Fibroblast of villous mesenchyme (primary cell): ENCODE measurements around the gene MICAL2. TPM values are rescaled to one million over a fixed set of nuclear protein-coding genes. Genes with fewer than 3 reads are reported as not detected.

ENCODE experiments used
- DNase-seq: peaks from one replicate; pipeline ENCODE4 v3.0.0-alpha.2; 2010; ENCODE audit warnings: low read depth
- H3K4me3 ChIP-seq: 2 replicates; pipeline ENCODE4 v1.5.1; 2011; ENCODE audit warnings: low read depth, mild to moderate bottlenecking, low read length
- CTCF ChIP-seq: IDR thresholded peaks from 2 replicates; pipeline ENCODE4 v1.5.1; 2012; ENCODE audit warnings: low read depth, mild to moderate bottlenecking, low read length; ENCODE audit not compliant: insufficient read depth
- total RNA-seq: library from RNA; depleted of rRNA; stranded (reverse); fragments of >200 nt; gene quantifications from 2 replicates; pipeline ENCODE4 v1.2.3, GENCODE V29; 2012

The MICAL2 gene
- total RNA-seq, 1 donor, result 164 TPM

- no peak for TF ChIP-seq CTCF
- no peak overlapping the region for H3K4me3 ChIP-seq
- no peak for DNase-seq
These were observed 38.1 kb downstream of the MICAL2 start for GRCh38 chr11:12148466-12148865.

- no peak for DNase-seq
- H3K4me3 ChIP-seq, result no peak overlapping the region
- TF ChIP-seq CTCF, result no peak
These were observed 38.5 kb downstream of the MICAL2 start for GRCh38 chr11:12148882-12149281.

GRCh38 chr11:12149672-12150225 is 39.4 kb downstream of the MICAL2 start:
- no peak overlapping the region for H3K4me3 ChIP-seq
- peak; percentile 44 for DNase-seq
- TF ChIP-seq CTCF, result no peak

- H3K4me3 ChIP-seq, result no peak overlapping the region
- no peak for TF ChIP-seq CTCF
- peak; percentile 95 for DNase-seq
These were observed 40.5 kb downstream of the MICAL2 start for GRCh38 chr11:12150831-12151382.

- no peak overlapping the region for H3K4me3 ChIP-seq
- no peak for TF ChIP-seq CTCF
- DNase-seq, result no peak
These were observed 41.9 kb downstream of the MICAL2 start for GRCh38 chr11:12152321-12152720.

- no peak overlapping the region for H3K4me3 ChIP-seq
- no peak for TF ChIP-seq CTCF
- no peak for DNase-seq
These were observed 44.7 kb downstream of the MICAL2 start for GRCh38 chr11:12154871-12155668.
